ENCODE results near the gene RCAN1. TPM values are rescaled to one million over a fixed set of nuclear protein-coding genes. Genes with fewer than 3 reads are reported as not detected.
"Not testable (repeated sequence)": the region's sequence is repeated elsewhere in the genome, so short reads cannot be mapped to it uniquely, and the experiment has no call there.

The RCAN1 gene
- total RNA-seq, 2 donors from 2014 or later = 4.9 to 6.3 TPM

- no peaks in the 10 kb centered on the region for H3K36me3 Mint-ChIP-seq (ENCODE audit: low read depth)
- H3K27ac Mint-ChIP-seq = no peak overlapping the region
- H3K4me1 Mint-ChIP-seq = peaks cover 14% of the 10 kb centered on the region
- ATAC-seq (replicated peaks) = no peak
- H3K27me3 Mint-ChIP-seq = no peaks in the 10 kb centered on the region
- no peaks in the 10 kb centered on the region for H3K9me3 Mint-ChIP-seq
- no peak overlapping the region for H3K4me3 Mint-ChIP-seq
Observed at GRCh38 chr21:34612557-34612956, 2.4 kb downstream of the RCAN1 start.

- no peaks in the 10 kb centered on the region for H3K27me3 Mint-ChIP-seq
- no peak overlapping the region for H3K27ac Mint-ChIP-seq
- no peak overlapping the region for H3K4me3 Mint-ChIP-seq
- H3K9me3 Mint-ChIP-seq = no peaks in the 10 kb centered on the region
- H3K36me3 Mint-ChIP-seq (ENCODE audit: low read depth) = no peaks in the 10 kb centered on the region
- peaks cover 14% of the 10 kb centered on the region for H3K4me1 Mint-ChIP-seq
- no peak for ATAC-seq (replicated peaks)
Observed at GRCh38 chr21:34612056-34612455, 2.9 kb downstream of the RCAN1 start.

- Mint-ChIP-seq H3K4me1 (peaks cover 14% of the 10 kb centered on the region), H3K9me3 (no peaks in the 10 kb centered on the region), H3K27ac (no peak overlapping the region), H3K36me3 (ENCODE audit: low read depth) (no peaks in the 10 kb centered on the region), H3K27me3 (no peaks in the 10 kb centered on the region), H3K4me3 (no peak overlapping the region)
- ATAC-seq (replicated peaks) = no peak
Observed at GRCh38 chr21:34611528-34611927, 3.4 kb downstream of the RCAN1 start.

- H3K9me3 Mint-ChIP-seq = no peaks in the 10 kb centered on the region
- no peaks in the 10 kb centered on the region for H3K27me3 Mint-ChIP-seq
- ATAC-seq (replicated peaks) = no peak
Observed at GRCh38 chr21:34609933-34610549, 4.9 kb downstream of the RCAN1 start.

GRCh38 chr21:34609244-34609932, 5.5 kb downstream of the RCAN1 start:
- Mint-ChIP-seq H3K9me3 (no peaks in the 10 kb centered on the region), H3K4me1 (peaks cover 14% of the 10 kb centered on the region), H3K27ac (no peak overlapping the region), H3K27me3 (no peaks in the 10 kb centered on the region), H3K4me3 (no peak overlapping the region), H3K36me3 (ENCODE audit: low read depth) (no peaks in the 10 kb centered on the region)
- ATAC-seq (replicated peaks) = peak; percentile 54

More at GRCh38 chr21:34609933-34610549, 4.9 kb downstream of the RCAN1 start:
- Mint-ChIP-seq H3K36me3 (ENCODE audit: low read depth) (no peaks in the 10 kb centered on the region), H3K27ac (no peak overlapping the region), H3K4me1 (peaks cover 14% of the 10 kb centered on the region), H3K4me3 (no peak overlapping the region)

DNA sequence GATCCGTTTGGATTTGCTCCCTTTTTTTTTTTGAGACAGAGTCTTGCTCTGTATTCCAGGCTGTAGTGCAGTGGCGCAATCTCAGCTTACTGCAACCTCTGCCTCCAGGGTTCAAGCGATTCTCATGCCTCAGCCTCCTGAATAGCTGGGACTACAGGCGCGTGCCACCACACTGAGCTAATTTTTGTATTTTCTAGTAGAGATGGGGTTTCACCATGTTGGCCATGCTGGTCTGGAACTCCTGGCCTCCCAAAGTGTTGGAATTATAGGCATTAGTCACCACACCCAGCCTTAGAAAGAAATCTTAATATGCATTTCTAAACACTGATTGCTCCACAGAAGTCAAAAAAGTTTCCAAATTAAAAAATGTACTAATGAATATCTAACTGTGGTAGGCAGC, 7.5 kb downstream of the RCAN1 start:
- not testable (repeated sequence) for H3K36me3 Mint-ChIP-seq (ENCODE audit: low read depth); H3K27ac Mint-ChIP-seq; H3K9me3 Mint-ChIP-seq; ATAC-seq (replicated peaks); H3K27me3 Mint-ChIP-seq; H3K4me1 Mint-ChIP-seq; H3K4me3 Mint-ChIP-seq

DNA sequence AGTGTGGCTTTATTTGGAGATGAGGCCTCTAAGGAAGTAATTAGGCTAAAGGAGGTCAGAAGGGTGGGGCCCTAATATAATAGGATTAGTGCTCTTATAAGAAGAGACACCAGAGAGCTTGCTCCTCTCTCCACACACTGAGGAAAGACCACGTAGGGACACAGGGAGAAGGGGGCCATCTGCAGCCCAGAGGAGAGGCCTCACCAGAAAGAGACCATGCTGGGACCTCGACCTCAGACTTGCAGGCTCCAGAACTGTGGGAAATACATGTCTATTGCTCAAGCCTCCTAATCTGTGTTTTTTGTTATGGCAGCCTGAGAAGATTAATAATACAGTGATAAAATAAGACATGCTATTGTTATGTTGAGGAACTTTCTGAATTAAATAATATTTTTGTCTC, 8.3 kb downstream of the RCAN1 start:
- no peak overlapping the region for H3K4me3 Mint-ChIP-seq
- no peak overlapping the region for H3K27ac Mint-ChIP-seq
- ATAC-seq (replicated peaks) = no peak
- H3K36me3 Mint-ChIP-seq (ENCODE audit: low read depth) = no peaks in the 10 kb centered on the region
- no peaks in the 10 kb centered on the region for H3K9me3 Mint-ChIP-seq
- no peaks in the 10 kb centered on the region for H3K4me1 Mint-ChIP-seq
- H3K27me3 Mint-ChIP-seq = no peaks in the 10 kb centered on the region

- no peaks in the 10 kb centered on the region for H3K9me3 Mint-ChIP-seq
- no peaks in the 10 kb centered on the region for H3K36me3 Mint-ChIP-seq (ENCODE audit: low read depth)
- no peak overlapping the region for H3K4me3 Mint-ChIP-seq
- no peaks in the 10 kb centered on the region for H3K4me1 Mint-ChIP-seq
- H3K27me3 Mint-ChIP-seq = no peaks in the 10 kb centered on the region
- H3K27ac Mint-ChIP-seq = no peak overlapping the region
- no peak for ATAC-seq (replicated peaks)
Observed at GRCh38 chr21:34606051-34606450, 8.9 kb downstream of the RCAN1 start.

DNA sequence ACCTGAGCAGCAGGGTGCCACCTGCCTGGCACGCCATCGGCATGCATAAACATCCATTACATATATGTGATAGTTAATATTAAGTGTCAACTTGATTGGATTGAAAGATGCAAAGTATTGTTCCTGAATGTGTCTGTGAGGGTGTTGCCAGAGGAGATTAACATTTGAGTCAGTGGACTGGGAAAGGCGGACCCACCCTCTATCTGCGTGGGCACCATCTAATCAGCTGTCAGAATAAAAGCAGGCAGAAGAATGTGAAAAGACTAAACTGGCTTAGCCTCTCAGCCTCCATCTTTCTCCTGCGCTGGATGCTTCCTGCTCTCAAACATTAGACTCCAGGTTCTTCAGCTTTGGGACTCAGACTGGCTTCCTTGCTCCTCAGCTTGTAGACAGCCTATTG, 10.0 kb downstream of the RCAN1 start:
- H3K36me3 Mint-ChIP-seq (ENCODE audit: low read depth); ATAC-seq (replicated peaks); H3K27me3 Mint-ChIP-seq; H3K9me3 Mint-ChIP-seq; H3K4me1 Mint-ChIP-seq; H3K4me3 Mint-ChIP-seq; H3K27ac Mint-ChIP-seq: not testable (repeated sequence)

DNA sequence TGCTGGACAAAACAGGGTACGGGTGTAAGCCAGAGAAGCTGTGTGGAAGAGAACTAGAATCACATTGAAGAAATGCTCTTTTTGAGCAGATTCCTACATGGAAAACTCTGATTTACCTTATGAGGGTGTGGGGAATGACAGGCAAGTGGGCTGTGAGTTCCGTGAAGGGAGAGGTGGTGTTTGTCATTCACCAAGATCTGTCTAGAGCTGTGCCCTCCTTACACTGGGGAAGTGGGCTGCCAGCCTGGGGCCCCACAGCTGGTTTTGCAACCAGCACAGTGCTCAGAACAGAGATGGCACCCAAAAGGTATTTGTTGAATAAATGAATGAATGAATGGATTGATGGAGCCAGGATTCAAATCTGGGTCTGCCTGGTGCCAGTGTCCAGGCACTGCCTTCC, 10.4 kb downstream of the RCAN1 start:
- H3K27me3 Mint-ChIP-seq = no peaks in the 10 kb centered on the region
- H3K36me3 Mint-ChIP-seq (ENCODE audit: low read depth) = no peaks in the 10 kb centered on the region
- no peak overlapping the region for H3K27ac Mint-ChIP-seq
- H3K4me3 Mint-ChIP-seq = no peak overlapping the region
- no peaks in the 10 kb centered on the region for H3K4me1 Mint-ChIP-seq
- H3K9me3 Mint-ChIP-seq = no peaks in the 10 kb centered on the region
- no peak for ATAC-seq (replicated peaks)

GRCh38 chr21:34603710-34604057, 11.2 kb downstream of the RCAN1 start:
- Mint-ChIP-seq H3K27ac (no peak overlapping the region), H3K36me3 (ENCODE audit: low read depth) (no peaks in the 10 kb centered on the region), H3K4me3 (no peak overlapping the region), H3K27me3 (no peaks in the 10 kb centered on the region), H3K4me1 (no peaks in the 10 kb centered on the region), H3K9me3 (no peaks in the 10 kb centered on the region)
- ATAC-seq (replicated peaks) = no peak

GRCh38 chr21:34603002-34603709, 11.8 kb downstream of the RCAN1 start:
- Mint-ChIP-seq H3K4me3 (no peak overlapping the region), H3K4me1 (no peaks in the 10 kb centered on the region), H3K27me3 (no peaks in the 10 kb centered on the region), H3K36me3 (ENCODE audit: low read depth) (no peaks in the 10 kb centered on the region), H3K9me3 (no peaks in the 10 kb centered on the region), H3K27ac (no peak overlapping the region)
- ATAC-seq (replicated peaks) = peak; percentile 79

- Mint-ChIP-seq H3K9me3 (no peaks in the 10 kb centered on the region), H3K4me1 (no peaks in the 10 kb centered on the region), H3K36me3 (ENCODE audit: low read depth) (no peaks in the 10 kb centered on the region), H3K4me3 (no peak overlapping the region), H3K27ac (no peak overlapping the region), H3K27me3 (no peaks in the 10 kb centered on the region)
- ATAC-seq (replicated peaks) = no peak
Observed at GRCh38 chr21:34602061-34602460, 12.9 kb downstream of the RCAN1 start.

DNA sequence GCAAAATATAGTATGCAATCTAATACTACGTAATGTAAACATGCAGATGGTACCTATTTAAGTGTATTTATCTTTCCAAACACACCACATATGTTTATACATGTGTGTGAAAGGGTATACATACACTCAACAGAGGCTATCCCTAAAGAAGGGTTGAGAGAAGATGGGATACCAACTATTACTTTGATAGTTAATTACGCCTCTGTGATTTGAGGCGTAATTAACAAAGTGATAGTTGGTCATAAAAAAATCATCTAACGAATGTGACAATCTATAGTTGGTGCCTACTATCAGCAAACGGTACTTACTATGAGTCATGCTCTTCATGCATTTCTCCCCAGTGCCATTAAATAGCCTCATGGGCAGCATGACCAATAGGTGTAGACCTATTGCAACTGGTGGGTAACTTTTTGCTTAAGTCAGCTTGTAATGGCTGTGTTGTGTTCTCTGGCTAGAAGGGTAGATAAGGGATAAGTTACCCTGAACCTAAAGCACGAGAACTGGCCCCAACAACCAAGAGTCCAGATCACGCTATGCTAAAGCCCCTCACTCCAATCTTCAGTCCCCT, 15.3 kb downstream of the RCAN1 start:
- Mint-ChIP-seq H3K4me3 (no peak overlapping the region), H3K9me3 (no peaks in the 10 kb centered on the region), H3K27ac (no peak overlapping the region), H3K27me3 (no peaks in the 10 kb centered on the region), H3K4me1 (no peaks in the 10 kb centered on the region), H3K36me3 (ENCODE audit: low read depth) (no peaks in the 10 kb centered on the region)
- no peak for ATAC-seq (replicated peaks)

DNA sequence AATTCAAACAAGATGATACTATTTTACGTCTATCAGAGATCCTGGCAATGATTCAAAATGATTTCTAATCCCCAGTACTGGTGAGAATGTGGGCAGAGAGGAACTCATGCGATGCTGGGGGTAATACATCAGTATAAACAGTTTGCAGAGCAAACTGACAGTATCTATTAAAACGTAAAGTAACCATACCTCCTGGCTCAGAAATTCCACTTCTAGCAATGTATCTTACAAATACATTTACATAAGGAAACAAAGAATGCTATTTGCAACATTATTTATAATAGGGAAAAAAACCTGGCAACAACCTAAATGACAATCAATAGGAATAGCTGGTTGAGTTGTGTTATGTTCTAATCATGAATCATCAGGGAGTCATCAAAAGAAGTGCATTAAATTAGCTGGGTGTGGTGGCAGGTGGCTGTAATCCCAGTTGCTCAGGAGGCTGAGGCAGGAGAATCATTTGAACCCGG, 15.9 kb downstream of the RCAN1 start:
- Mint-ChIP-seq H3K4me1 (no peaks in the 10 kb centered on the region), H3K27me3 (no peaks in the 10 kb centered on the region), H3K27ac (no peak overlapping the region), H3K36me3 (ENCODE audit: low read depth) (no peaks in the 10 kb centered on the region), H3K4me3 (no peak overlapping the region), H3K9me3 (no peaks in the 10 kb centered on the region)
- ATAC-seq (replicated peaks) = no peak
